ENCODE data around the gene TBC1D10A.

Gene TBC1D10A

GRCh38 chr22:30245181-30245984 lies 81.4 kb downstream of the TBC1D10A start:
- no peak for DNase-seq

- no peak for DNase-seq
Measured at GRCh38 chr22:30244641-30245040, 82.1 kb downstream of the TBC1D10A start.

GRCh38 chr22:30244066-30244465 lies 82.7 kb downstream of the TBC1D10A start:
- DNase-seq: no peak

- no peak for DNase-seq
Measured at GRCh38 chr22:30243661-30244060, 83.1 kb downstream of the TBC1D10A start.
